ENCODE measurements around the gene TM4SF20.

TM4SF20 gene

DNA sequence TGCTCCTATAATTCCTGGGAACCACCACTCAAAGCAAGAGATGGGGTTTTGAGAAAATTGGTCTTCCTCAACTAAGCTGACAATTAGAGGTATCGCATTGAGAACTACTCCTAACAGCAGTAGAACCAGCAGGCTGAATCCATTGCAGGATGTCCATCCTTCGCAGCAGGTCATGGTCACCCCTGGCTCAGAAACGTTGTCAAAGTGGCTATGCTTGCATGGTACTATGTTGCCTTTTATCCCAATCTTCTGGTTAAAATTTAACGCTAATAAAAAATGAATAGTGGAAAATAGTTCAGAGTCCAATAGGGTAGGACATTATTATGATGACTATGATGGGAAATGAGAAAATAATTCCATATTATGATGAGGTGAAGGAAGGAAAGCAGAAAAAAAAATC, at the start of gene TM4SF20:
Gene TM4SF20, minus strand, starts transcription at position 212 of the 400 bp plus-strand sequence. Its CDS starts 38 bp downstream, at position 174.
- no peak for DNase-seq

DNA sequence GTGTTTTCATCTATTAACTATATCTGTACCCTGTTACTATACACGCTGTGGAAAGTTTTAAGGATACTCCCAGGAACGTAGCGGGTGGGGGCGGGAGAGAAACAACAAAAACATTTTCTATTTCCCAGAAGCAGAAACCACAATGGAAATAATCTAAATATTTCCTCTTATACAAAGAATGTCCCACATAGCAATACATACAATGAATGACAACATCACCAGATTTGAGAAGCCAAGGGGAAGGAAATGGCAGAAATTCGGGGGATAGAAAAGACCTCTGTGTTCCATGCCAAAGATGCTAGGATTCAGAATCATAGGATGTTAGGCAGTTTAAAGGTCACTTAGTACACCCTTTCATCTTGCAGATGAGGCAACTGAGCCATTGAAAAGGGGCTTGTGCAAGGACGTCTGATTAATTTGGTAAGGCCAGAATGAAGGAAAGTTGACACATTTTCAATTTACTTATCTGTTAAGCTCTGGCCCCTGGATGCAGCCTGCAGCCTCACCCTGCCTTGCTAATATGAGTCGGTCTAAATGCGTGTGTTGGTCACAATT, 49.7 kb upstream of the TM4SF20 start:
- DNase-seq, result no peak

- no peak for DNase-seq
Observed at GRCh38 chr2:227423656-227424499, 44.8 kb upstream of the TM4SF20 start.

DNA sequence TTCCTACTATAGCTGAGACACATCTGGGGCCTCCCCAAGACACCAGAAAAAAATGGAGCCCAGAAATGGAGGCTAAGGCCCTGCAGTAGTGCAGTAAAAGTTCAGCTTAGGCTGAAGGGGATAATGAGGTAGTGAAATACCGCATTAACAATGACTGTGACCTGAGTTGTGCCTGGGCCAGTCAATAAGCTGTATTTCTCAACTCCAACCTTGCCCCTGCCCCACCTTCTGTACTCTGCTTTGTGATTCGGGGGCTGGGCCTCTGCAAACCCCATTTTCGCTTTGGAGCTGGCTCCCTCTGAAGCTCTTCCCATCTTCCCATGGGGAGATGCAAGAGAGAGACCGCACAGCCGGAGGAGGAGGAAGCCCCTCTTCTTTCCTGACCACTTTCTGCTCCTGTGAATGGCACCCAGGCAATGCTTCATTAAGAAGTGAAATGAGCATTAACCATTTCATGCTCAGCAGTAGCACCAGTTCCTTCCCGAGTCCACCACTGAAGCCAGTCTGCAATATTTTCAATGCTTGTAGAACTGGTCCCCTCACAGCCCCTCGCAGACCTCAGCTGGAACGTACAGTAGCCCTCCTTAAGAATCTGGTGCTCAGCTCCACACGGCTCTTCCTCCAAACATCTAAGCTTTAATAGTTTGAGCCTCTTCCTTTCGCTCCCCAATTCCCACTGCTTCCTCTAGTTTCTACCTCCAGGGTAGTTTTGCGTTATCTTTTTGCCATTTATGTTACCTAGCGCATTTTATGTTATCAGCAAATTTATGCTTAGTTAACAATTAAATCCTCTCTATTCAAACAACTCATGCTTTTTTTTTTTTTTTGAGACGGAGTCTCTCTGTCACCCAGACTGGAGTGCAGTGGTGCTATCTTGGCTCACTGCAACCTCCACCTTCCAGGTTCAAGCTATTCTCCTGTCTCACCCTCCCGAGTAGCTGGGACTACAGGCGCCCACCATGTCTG, 41.3 kb upstream of the TM4SF20 start:
- DNase-seq, result no peak

- DNase-seq, result no peak
Observed at GRCh38 chr2:227416701-227417100, 37.6 kb upstream of the TM4SF20 start.

GRCh38 chr2:227415538-227416424, 36.7 kb upstream of the TM4SF20 start:
- DNase-seq, result no peak

GRCh38 chr2:227414846-227415245, 35.7 kb upstream of the TM4SF20 start:
- DNase-seq, result no peak

DNA sequence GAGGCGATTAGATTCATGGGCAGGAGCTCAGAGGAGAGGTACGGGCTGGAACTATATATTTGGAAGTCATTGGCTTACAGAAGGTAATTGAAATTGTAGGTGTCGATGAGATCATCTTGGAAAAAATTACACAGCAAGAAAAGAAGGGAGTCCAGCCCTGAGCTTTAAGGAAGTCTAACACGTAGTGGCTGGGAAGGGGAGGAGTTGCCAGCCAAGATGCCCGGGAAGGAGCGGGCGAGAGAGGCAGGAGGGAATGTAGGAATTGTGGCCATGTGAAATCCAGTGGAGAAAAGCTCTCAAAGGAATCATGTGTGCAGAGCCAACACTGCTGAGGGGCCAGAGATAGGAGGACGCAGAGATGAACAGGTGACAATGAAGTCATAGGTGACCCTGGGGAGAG, 34.3 kb upstream of the TM4SF20 start:
- DNase-seq, result no peak

- DNase-seq, result no peak
Observed at GRCh38 chr2:227412877-227413276, 33.8 kb upstream of the TM4SF20 start.

GRCh38 chr2:227411990-227412350, 32.9 kb upstream of the TM4SF20 start:
- no peak for DNase-seq

DNA sequence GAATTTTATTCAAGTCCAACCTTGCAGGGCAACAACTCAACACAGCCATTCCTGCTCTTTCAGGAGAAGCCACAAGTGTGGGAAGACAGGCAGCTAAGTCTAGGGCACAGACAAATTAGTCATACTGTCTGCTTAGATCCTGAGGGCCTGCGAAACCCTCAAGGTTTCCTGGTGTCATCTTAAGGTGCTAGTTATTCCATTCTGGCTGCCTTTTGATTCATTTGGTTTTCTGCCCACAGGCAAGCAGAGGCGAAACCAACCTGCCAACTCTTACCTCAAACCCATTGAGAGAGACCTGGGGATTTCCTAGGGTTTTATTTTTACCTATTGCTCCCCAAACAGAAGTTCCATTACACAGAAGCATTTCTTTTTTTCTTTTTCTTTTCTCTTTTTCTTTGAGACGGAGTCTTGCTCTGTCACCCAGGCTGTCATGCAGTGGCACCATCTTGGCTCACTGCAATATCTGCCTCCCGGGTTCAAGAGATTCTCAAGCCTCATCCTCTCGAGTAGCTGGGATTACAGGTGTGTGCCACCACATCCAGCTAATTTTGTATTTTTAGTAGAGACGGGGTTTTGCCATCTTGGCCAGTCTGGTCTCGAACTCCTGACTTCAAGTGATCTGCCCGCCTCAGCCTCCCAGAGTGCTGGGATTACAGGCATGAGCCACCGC, 32.3 kb upstream of the TM4SF20 start:
- peak; percentile 3 for DNase-seq

- no peak for DNase-seq
Observed at GRCh38 chr2:227410191-227410590, 31.1 kb upstream of the TM4SF20 start.

DNA sequence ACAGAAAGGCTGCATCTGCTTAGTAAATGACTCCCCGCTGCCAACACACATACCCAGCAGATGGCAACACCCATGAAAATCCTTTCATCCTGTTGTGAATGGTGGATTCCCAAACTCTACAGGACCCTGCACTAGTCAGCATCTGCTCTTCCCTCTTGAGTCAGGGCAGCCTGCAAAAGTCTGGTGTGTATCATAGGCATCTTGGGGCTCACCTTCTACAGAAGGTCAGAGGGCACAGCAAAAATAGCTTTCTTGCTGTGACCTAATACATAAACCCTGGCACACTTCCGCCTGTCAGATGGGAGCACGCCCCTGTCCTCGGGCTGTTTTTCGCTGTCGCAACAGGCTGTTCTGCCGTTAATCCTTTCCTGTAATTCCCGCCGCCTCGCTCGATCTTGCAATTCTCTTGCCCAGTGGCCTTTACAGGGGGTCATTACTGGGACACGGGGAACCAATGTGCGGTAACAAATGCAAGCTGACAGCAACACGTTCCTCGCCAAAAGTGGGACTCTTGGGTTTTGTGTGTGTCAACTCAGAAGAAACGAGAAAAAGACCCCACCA, 28.6 kb upstream of the TM4SF20 start:
- no peak for DNase-seq

GRCh38 chr2:227406177-227407031, 27.3 kb upstream of the TM4SF20 start:
- no peak for DNase-seq

- DNase-seq, result no peak
Observed at GRCh38 chr2:227404585-227405271, 25.6 kb upstream of the TM4SF20 start.

GRCh38 chr2:227402959-227403358, 23.9 kb upstream of the TM4SF20 start:
- no peak for DNase-seq

DNA sequence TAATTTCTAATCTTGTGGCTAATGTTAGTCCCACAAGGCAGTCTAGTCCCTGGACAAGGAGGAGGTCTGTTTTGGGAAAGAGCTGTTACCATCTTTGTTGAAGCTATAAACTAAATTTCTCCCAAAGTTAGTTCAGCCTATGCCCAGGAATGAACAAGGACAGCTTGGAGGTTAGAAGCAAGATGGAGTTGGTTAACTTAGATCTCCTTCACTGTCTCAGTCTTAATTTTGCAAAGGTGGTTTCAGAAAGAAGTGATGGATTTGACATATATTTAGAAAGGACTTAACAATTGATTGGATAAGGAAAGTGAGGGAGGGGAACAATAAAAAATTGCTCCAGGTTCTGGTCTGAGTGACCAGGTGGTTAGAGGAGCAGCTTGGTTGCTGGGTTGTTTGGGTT, 23.2 kb upstream of the TM4SF20 start:
- no peak for DNase-seq

- DNase-seq, result no peak
Observed at GRCh38 chr2:227401550-227401949, 22.4 kb upstream of the TM4SF20 start.
